Smooth muscle cell (in vitro differentiated cells): ENCODE measurements around the gene MOSPD2. TPM values are rescaled to one million over a fixed set of nuclear protein-coding genes. Genes with fewer than 3 reads are reported as not detected.
A peak's percentile ranks its signal among the peaks of the same experiment; 100 is the strongest.

Experiments used
- DNase-seq: peaks from one replicate; lab custom pipeline; 2025; ENCODE audit not compliant: unreplicated experiment; lab: John Stamatoyannopoulos, UW
- H2AFZ ChIP-seq: fragments of 200-600 bp; sonication (generic); 2 replicates; pipeline ENCODE4 v1.6.0; 2016; ENCODE audit warnings: antibody characterized with exemption, low read depth, mild to moderate bottlenecking
- H3F3A ChIP-seq: fragments of 200-600 bp; sonication (generic); 2 replicates; pipeline ENCODE4 v1.6.0; 2017; ENCODE audit warnings: antibody characterized with exemption, low read depth
- H3K27ac ChIP-seq: fragments of 200-600 bp; sonication (generic); 2 replicates; pipeline ENCODE4 v1.5.1; 2016; ENCODE audit warnings: low read depth, mild to moderate bottlenecking
- H3K27me3 ChIP-seq: fragments of 200-600 bp; sonication (generic); 2 replicates; pipeline ENCODE4 v1.6.1; 2016; ENCODE audit warnings: low read depth, mild to moderate bottlenecking
- H3K36me3 ChIP-seq: fragments of 200-600 bp; sonication (generic); 2 replicates; pipeline ENCODE4 v1.5.1; 2016; ENCODE audit warnings: low read depth
- H3K4me1 ChIP-seq: fragments of 200-600 bp; sonication (generic); 2 replicates; pipeline ENCODE4 v1.5.1; 2016; ENCODE audit warnings: low read depth
- H3K4me2 ChIP-seq: fragments of 200-600 bp; sonication (generic); 2 replicates; pipeline ENCODE4 v1.6.0; 2016; ENCODE audit warnings: mild to moderate bottlenecking
- H3K4me3 ChIP-seq: fragments of 200-600 bp; sonication (generic); 2 replicates; pipeline ENCODE4 v1.5.1; 2016; ENCODE audit warnings: mild to moderate bottlenecking
- H3K79me2 ChIP-seq: fragments of 200-600 bp; sonication (generic); 2 replicates; pipeline ENCODE4 v1.6.0; 2016; ENCODE audit warnings: low read depth, mild to moderate bottlenecking
- H3K9ac ChIP-seq: fragments of 200-600 bp; sonication (generic); 2 replicates; pipeline ENCODE4 v1.6.0; 2016; ENCODE audit warnings: low read depth
- H3K9me3 ChIP-seq: fragments of 200-600 bp; sonication (generic); replicated peaks from 2 replicates; pipeline ENCODE4 v1.5.1; 2016; ENCODE audit warnings: low read depth
- H4K20me1 ChIP-seq: fragments of 200-600 bp; sonication (generic); 2 replicates; pipeline ENCODE4 v1.6.0; 2016; ENCODE audit warnings: low read depth
- WGBS: methylation state at CpG from one replicate; pipeline ENCODE4 v1.1.7; 2016; ENCODE audit warnings: low lambda C conversion rate; 5-methylcytosine and 5-hydroxymethylcytosine counted together
- polyA plus RNA-seq: library from polyadenylated mRNA; unstranded; fragments of >200 nt; fragmentation: Nextera tagmentation; extraction: Ambion mirVana; gene quantifications from 2 replicates; pipeline ENCODE4 v1.2.1, GENCODE V29; 2016
- total RNA-seq: library from RNA; depleted of rRNA; stranded (reverse); fragments of >200 nt; gene quantifications from 2 replicates; pipeline ENCODE4 v1.2.3, GENCODE V29; 2014
- TF ChIP-seq, protein P1 (sequence below): fragments of 200-600 bp; sonication (generic); IDR thresholded peaks from 2 replicates; pipeline ENCODE4 v1.5.1; 2017; ENCODE audit warnings: borderline replicate concordance, mild to moderate bottlenecking, antibody characterized with exemption; ENCODE audit not compliant: insufficient read depth, poor library complexity, severe bottlenecking

Gene MOSPD2
- total and polyA plus RNA-seq, 2 experiments from 2014 or later, result 10.6 to 20.0 TPM

DNA sequence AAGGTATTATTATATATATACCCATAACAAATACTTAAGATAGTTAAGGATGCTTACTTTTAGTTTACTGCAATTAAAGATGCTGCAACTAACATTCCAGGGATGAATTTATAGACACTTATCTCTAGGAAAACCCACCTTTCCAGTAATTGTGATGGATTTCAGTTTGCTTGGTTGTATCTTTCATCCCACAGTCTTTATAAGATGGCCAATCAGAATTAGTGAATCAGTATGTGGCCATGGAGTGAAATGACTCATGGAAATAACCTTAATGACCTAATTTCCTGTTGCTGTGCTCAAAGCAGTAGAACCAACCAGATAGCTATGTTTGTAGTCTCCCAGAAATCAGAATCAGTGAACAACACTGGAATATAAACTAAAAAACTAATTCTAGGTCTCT is 26.4 kb downstream of the MOSPD2 start:
- Histone ChIP-seq H2AFZ (no peak overlapping the region), H3K4me3 (no peak overlapping the region), H3K9ac (peak overlapping the region; percentile 24), H4K20me1 (no peaks in the 10 kb centered on the region), H3F3A (no peaks in the 10 kb centered on the region), H3K4me2 (peak overlapping the region; percentile 29), H3K36me3 (no peaks in the 10 kb centered on the region), H3K9me3 (no peaks in the 10 kb centered on the region), H3K27me3 (no peaks in the 10 kb centered on the region), H3K79me2 (no peaks in the 10 kb centered on the region), H3K4me1 (no peaks in the 10 kb centered on the region), H3K27ac (peak overlapping the region; percentile 88)
- no peak for DNase-seq
- TF ChIP-seq, protein P1, sequence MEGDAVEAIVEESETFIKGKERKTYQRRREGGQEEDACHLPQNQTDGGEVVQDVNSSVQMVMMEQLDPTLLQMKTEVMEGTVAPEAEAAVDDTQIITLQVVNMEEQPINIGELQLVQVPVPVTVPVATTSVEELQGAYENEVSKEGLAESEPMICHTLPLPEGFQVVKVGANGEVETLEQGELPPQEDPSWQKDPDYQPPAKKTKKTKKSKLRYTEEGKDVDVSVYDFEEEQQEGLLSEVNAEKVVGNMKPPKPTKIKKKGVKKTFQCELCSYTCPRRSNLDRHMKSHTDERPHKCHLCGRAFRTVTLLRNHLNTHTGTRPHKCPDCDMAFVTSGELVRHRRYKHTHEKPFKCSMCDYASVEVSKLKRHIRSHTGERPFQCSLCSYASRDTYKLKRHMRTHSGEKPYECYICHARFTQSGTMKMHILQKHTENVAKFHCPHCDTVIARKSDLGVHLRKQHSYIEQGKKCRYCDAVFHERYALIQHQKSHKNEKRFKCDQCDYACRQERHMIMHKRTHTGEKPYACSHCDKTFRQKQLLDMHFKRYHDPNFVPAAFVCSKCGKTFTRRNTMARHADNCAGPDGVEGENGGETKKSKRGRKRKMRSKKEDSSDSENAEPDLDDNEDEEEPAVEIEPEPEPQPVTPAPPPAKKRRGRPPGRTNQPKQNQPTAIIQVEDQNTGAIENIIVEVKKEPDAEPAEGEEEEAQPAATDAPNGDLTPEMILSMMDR, result no peak

DNA sequence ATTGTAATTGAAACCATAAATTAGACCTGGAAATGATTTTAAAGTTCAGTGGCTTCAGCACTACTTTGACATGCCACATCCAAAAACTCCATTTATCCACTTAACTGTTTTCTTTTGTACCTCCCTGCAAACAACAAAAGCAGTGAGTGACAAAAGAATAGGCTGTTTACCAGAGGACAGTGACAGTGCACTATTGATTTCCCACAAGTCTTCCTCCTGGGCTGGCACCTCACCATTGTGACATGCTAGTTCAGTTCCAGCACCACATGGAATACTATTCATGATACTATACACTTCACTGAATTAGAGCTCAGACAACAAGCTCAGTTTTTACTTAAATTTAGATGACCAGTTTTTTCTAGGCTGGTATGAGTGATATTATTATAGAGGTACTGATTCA is 29.3 kb downstream of the MOSPD2 start:
- no peak overlapping the region for H3K4me2 ChIP-seq
- H3K4me3 ChIP-seq, result no peak overlapping the region
- no peaks in the 10 kb centered on the region for H3K27me3 ChIP-seq
- DNase-seq, result no peak
- no peaks in the 10 kb centered on the region for H3K79me2 ChIP-seq
- H3K27ac ChIP-seq, result no peak overlapping the region
- no peaks in the 10 kb centered on the region for H3F3A ChIP-seq
- TF ChIP-seq, protein P1, result no peak
- H3K36me3 ChIP-seq, result no peaks in the 10 kb centered on the region
- no peaks in the 10 kb centered on the region for H3K4me1 ChIP-seq
- H3K9ac ChIP-seq, result no peak overlapping the region
- no peak overlapping the region for H2AFZ ChIP-seq
- H4K20me1 ChIP-seq, result no peaks in the 10 kb centered on the region
- peaks cover 5% of the 10 kb centered on the region for H3K9me3 ChIP-seq

DNA sequence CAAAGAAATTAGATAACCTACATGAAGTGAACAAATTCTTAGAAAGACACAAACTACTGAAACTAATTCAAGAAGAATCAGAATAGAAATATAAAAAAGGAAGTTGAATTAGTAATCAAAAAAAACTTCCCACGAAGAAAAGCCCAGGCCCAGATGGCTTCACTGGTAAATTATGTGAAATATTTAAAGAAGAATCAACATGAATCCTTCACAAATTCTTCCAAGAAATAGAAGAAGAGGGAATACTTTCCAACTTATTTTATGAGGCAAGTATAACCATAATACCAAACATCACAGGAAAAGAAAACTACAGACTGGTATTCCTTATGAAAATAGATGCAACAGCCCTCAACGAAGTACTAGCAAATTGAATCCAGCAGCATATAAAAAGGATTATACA is 30.7 kb downstream of the MOSPD2 start:
- Histone ChIP-seq H3K9ac (no peak overlapping the region), H3K4me1 (no peaks in the 10 kb centered on the region), H3K4me2 (no peak overlapping the region), H4K20me1 (no peaks in the 10 kb centered on the region), H3K36me3 (no peaks in the 10 kb centered on the region), H2AFZ (no peak overlapping the region), H3K79me2 (no peaks in the 10 kb centered on the region), H3K4me3 (no peak overlapping the region), H3F3A (no peaks in the 10 kb centered on the region), H3K27me3 (no peaks in the 10 kb centered on the region), H3K27ac (peak overlapping the region; percentile 33), H3K9me3 (peaks cover 5% of the 10 kb centered on the region)
- TF ChIP-seq, protein P1, result no peak
- DNase-seq, result no peak
- 41% methylated on average over 2 of the region's 2 CpGs for WGBS

DNA sequence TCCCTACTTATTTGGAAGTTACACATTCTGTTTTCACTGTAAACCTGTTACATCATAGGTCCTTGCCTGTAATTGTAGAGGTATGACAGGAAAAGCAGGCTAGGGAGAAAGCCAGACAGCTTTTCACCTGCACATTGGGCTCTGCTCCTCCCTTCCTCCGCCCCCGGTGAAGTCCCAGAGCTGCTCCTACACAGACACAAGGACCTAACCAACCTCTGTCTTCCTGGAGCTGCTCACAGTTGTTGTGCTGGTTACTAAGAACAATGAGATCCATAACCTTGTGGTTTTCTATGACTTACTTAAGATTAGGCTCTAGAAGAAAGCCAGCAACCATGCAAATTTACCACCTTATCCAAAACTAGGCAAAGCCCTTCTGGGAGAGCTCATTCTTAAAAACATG is 40.0 kb downstream of the MOSPD2 start:
- H3K9me3 ChIP-seq, result no peaks in the 10 kb centered on the region
- no peak overlapping the region for H3K4me3 ChIP-seq
- no peaks in the 10 kb centered on the region for H3K27me3 ChIP-seq
- TF ChIP-seq, protein P1, result no peak
- no peaks in the 10 kb centered on the region for H3K4me1 ChIP-seq
- no peaks in the 10 kb centered on the region for H3K79me2 ChIP-seq
- no peak overlapping the region for H3K4me2 ChIP-seq
- H3F3A ChIP-seq, result no peaks in the 10 kb centered on the region
- 75% methylated on average over 2 of the region's 2 CpGs for WGBS
- no peak overlapping the region for H3K9ac ChIP-seq
- H3K27ac ChIP-seq, result peak overlapping the region; percentile 60
- DNase-seq, result no peak
- no peak overlapping the region for H2AFZ ChIP-seq
- H4K20me1 ChIP-seq, result no peaks in the 10 kb centered on the region
- H3K36me3 ChIP-seq, result peaks cover 5% of the 10 kb centered on the region
